OCI-LY1 (cell line): ENCODE results near the gene C10orf95.

Source experiments
- EZH2 ChIP-seq: fragments of 200-600 bp; sonication (generic), shearing (Covaris generic); IDR thresholded peaks from 2 replicates; pipeline ENCODE4 v1.8.0; 2017; ENCODE audit warnings: borderline replicate concordance, mixed run types, mild to moderate bottlenecking, antibody characterized with exemption, low read length, moderate library complexity, mixed read lengths
- TF ChIP-seq, protein P1 (sequence below): fragments of 200-600 bp; sonication (generic), shearing (Covaris generic); IDR thresholded peaks from 2 replicates; pipeline ENCODE4 v1.5.1; 2017; ENCODE audit warnings: mild to moderate bottlenecking, antibody characterized with exemption, low read length, moderate library complexity, mixed read lengths

DNA sequence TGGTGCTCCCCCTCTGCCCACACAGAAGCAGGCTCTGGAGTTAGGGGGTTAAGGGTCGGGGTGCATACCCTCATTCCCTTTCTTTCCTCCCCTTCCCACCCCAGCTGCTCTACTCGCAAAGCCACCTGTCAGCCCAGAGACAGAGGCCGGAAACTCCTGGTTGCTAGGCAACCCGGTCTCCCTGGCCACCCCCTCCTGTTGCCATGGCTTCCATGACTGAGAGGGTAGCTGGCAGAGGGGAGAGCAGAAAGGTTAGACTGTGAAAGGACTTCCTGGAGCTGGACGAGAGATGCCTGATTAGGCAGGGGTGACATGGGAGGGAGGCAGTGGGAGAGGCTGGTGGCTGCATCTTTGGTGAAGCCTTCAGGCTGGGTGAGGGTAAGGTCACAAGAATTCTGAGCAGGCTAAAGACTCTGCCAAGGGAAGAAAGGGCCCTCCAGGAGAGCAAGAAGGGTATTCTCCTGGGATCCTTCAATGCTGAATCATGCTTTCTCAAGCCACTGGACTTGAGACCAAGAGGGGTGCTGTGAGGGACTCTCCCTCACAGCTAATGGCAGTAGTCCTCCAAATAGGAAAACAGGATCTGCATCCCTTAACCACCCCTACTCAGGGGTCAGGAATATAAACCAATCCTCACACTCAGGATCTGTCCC lies 38.2 kb downstream of the C10orf95 start:
- TF ChIP-seq, protein P1, sequence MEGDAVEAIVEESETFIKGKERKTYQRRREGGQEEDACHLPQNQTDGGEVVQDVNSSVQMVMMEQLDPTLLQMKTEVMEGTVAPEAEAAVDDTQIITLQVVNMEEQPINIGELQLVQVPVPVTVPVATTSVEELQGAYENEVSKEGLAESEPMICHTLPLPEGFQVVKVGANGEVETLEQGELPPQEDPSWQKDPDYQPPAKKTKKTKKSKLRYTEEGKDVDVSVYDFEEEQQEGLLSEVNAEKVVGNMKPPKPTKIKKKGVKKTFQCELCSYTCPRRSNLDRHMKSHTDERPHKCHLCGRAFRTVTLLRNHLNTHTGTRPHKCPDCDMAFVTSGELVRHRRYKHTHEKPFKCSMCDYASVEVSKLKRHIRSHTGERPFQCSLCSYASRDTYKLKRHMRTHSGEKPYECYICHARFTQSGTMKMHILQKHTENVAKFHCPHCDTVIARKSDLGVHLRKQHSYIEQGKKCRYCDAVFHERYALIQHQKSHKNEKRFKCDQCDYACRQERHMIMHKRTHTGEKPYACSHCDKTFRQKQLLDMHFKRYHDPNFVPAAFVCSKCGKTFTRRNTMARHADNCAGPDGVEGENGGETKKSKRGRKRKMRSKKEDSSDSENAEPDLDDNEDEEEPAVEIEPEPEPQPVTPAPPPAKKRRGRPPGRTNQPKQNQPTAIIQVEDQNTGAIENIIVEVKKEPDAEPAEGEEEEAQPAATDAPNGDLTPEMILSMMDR, result no peak
- TF ChIP-seq EZH2, result no peak
